ENCODE data around the gene NKAP. TPM values are rescaled to one million over a fixed set of nuclear protein-coding genes. Genes with fewer than 3 reads are reported as not detected.
A peak's percentile ranks its signal among the peaks of the same experiment; 100 is the strongest.
"Not testable (repeated sequence)": the region's sequence is repeated elsewhere in the genome, so short reads cannot be mapped to it uniquely, and the experiment has no call there.

The NKAP gene
- total RNA-seq: 8.0 TPM

DNA sequence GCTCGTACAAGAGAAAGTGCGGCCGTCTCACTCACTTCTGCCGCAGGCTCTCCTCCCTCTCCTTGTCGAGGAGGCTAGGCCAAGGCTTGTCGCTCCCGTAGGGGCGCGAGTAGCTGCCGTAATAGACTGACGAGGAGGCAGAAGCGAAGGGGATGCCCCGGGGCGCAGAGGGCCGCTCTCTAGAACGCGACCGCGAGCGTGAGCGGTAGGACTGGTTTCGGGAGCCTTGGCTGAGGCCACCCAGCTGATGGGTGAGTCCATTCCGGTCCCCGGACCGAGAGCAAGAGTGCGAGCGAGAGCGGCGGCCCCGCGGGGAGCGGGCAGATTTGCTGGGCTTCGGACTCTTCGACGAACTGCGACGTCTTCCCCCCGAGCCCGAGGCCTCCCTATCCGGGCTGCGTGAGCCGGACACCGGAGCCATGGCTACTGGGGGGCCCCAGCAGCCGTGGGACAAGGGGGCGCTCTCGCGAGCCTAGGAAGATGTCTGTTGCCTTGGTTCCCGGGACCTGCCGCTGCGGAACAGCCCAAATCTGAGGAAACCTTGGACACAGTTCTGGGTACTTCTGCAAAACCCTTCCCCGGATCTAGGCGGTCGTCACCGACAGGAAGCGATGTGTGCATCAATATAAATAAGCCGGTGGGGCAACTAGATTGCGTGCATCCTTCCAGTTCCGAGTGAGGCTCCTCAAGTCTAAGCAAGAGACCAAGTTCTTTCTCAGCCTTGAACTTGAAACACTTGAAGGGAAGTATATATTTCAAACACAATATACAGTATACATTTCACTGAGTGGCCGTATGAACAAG, at the start of gene NKAP:
TSS of gene NKAP (minus strand) at position 567 of the 804 bp plus-strand sequence. CDS start at position 421, 146 bp downstream.
- peak; percentile 86 for DNase-seq (ENCODE audit: low spot score)

DNA sequence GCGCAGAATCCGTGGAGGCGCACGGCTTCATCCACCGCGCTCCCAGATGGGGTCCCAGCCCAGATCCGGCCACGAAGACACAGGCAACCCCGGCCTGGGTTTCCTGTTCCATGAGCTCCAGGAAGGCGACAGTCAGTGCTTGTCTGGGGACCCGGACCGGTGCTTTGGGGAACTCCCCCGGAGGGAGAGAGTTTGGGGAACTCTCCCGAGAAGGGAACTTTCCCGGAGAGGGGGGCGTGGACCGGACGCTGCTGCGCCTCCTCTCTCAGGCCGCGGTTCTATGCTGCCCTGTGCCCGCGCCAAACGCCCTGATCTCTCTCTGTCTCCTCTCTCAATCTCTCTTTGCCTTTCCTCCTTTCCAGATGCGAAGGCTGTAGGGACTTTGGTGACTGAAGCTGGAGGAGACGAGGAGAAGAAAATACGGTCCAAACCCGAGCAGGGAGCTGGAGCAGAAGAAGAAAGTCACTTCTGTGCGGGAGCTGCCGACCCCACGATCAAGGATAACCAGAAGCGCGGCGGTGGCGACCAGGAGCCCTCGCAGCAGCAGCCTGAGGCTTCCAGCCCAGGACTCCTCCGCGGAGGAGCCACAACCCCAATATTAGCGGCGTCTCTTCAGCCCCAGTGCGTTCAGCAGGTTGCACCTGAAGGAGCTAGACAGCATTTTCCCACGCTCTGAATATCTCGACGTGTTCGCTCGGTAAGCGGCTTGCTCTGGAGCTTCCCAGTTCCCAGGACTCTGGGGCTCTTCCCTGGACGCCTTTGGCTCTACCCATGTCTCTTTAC, 47.6 kb upstream of the NKAP start:
- peak; percentile 41 for DNase-seq (ENCODE audit: low spot score)

DNA sequence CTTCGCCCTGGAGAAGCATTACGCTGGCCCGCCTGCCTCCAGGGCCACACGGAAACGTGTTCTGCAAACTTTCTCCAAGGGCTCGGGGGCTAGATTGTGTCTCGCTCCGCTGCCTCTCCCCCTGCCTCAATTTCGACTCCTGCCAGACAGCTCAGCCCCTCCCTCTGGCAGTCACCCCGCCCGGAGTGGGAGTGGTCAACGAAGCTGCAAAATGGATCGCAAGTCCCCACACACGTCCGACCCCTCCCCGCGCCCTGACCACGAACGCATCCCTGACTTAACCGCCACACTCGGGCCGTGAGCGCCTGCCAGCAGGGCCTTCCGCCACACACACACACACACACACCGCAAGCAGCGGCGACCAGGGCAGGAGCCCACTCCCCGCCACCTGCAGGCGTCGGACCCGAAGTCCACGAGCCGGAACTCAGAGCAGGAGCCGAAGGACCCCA, 47.0 kb upstream of the NKAP start:
- DNase-seq (ENCODE audit: low spot score): peak; percentile 36

DNA sequence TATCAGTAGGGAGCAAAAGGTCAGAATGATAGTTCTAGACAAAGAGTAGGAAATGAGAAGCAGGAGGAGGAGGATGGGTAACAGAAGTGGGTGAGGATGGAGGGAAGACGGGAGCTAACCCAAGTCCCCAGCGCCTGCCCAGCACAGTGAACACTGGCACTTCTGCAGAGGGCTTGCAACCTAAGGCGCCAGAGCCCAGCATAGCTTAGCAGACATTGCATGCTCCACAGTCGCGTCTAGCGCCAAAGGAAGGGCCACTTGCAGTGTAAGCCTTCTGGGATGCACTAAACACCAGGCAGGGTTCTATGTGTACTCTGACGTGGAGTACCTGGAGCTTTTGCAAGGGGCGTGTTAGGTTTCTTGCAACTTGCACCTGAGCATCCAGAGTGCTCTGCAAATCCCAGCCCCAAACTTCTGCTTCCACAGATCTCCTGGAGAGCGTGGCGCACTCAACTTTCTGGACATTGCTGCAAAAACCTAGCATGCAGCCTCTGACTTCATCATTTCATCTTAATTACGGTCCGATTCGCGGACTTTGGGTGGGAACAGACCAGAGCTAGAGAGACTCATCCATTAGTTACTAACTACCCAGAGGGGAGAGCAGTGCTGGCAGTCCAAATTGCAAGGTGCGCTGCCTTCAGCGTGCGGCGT, 46.5 kb upstream of the NKAP start:
- peak; percentile 12 for DNase-seq (ENCODE audit: low spot score)

DNA sequence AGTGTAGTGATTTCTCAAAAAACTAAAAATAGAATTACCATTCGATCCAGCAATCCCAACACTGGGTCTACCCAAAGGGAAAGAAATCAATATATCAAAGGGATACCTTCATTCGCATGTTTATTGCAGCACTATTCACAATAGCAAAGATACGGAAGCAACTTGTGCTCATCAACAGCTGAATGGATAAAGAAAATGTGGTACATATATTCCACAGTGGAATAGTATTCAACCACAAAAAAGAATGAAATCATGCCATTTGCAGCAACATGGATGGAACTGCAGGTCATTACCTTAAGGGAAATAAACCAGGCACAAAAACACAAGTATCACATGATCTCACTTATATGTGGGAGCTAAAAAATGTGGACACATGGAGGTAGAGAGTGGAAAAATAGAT, 42.7 kb upstream of the NKAP start:
- no peak for DNase-seq (ENCODE audit: low spot score)

DNA sequence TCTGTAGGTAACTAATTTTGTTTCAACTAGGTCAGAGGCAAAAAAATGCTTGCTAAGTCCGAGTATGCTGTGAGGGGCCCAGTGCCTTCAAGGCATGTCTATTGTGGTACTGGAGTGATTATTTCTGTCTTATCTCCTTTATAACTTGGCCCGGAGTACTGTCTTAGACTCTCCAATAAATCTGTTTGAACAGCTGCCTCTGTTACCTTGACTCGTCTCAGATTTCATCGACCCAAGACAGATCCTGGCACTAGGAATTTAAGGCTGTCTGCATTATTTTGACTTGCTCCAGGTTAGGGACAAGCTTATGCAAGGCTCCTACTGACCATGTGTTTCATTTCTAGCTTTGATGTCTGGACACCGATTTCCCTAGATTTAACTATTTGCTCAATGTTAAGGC, 41.1 kb upstream of the NKAP start:
- DNase-seq (ENCODE audit: low spot score): no peak

DNA sequence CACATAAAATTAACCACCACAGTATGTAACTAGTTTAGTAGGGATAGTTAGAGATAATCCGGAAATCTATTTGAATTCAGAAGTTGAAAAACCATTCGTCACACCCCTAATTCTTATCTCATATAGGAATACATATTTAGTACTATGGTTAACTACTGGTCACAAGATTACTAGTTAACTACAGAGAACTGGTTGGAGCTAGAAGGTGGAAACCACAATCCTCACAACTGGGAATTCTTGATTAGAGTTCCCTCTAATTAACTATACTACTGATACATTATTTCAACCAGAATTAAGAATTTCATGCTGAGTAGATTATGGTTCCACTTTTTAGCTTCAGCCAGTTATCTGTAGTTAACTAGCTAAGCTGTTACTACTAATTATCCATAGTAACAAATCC, 39.9 kb upstream of the NKAP start:
- DNase-seq (ENCODE audit: low spot score): no peak

- no peak for DNase-seq (ENCODE audit: low spot score)
Measured at GRCh38 chrX:119982145-119982544, 38.6 kb upstream of the NKAP start.

- DNase-seq (ENCODE audit: low spot score): no peak
Measured at GRCh38 chrX:119981286-119982070, 37.9 kb upstream of the NKAP start.

GRCh38 chrX:119977172-119977571, 33.6 kb upstream of the NKAP start:
- not testable (repeated sequence) for DNase-seq (ENCODE audit: low spot score)

DNA sequence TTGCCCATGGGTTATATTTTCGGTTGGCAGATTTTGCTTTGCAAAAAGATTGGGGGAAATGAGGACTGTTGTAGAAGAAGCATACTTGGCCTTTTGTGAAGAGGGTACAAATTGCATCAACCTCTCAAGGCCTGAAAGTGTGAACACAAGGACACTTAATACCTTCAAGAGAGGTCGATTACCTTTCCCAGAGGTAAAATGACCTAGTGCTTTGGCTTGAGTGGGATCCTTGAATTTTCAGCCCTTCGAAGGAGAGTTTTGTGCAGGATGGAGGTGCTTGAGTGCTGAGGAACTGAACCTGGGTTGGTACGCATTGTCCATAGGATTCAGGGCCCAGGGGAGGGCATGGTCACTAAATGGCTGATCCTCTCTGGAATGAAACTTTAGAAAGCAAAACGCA, 27.6 kb upstream of the NKAP start:
- DNase-seq (ENCODE audit: low spot score): no peak

DNA sequence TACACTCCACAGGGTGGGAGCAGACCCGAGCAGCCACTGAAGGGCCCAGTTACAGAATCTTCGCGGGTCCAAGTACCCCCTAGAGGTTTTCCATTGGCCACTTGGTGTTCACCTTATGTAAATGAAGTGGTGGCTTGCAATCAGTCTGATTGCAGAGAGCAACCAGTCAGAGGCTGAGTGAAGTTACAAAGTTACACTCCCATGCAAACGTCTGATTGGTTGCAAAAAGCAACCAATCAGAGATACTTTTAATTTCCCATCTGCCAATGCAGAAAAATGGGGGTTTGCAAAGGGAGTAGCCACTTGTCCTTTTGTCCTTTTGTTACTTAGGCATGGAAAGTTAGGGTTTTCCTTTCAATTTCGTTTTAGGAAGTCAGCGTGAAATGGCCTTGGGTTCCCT, 27.0 kb upstream of the NKAP start:
- no peak for DNase-seq (ENCODE audit: low spot score)

- DNase-seq (ENCODE audit: low spot score): not testable (repeated sequence)
Measured at GRCh38 chrX:119966837-119967236, 23.3 kb upstream of the NKAP start.

DNA sequence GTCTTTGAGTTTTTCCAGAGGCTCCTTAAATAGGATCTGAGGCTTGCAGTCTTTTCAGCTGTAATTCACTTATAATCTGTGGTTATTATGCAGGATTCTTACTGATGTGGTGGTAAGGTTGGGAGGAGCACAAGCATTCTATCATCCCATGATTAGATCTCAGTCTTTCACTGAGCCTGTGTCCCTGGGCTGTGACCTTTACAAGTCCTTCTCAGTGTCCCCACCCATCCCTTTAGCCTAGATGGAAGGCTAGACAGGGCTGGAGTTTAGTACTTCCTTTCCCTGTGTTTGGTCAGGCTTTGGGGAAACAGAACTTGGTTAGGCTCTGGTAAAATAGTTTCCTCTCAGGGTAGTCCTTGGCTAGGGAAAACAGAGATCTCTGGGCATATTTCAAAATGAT, 17.1 kb upstream of the NKAP start:
- no peak for DNase-seq (ENCODE audit: low spot score)

GRCh38 chrX:119955807-119956570, 12.4 kb upstream of the NKAP start:
- not testable (repeated sequence) for DNase-seq (ENCODE audit: low spot score)

DNA sequence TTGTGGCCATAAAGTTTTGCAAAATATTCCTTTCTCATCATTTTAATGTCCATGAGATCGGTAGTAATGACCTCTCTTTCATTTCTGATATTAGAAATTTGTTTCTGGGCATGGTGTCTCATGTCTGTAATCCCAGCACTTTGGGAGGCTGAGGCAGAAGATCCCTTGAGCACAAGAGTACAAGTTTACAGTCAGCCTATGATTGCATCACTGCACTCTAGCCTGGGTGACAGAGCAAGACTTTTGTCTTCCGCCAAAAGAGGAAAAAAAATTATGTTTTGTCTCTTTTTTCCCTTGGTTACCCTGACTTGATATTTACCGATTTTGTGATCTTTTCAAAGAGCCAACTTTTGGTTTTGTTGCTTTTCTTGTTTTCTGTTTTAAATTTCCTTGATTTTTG, 10.8 kb upstream of the NKAP start:
- no peak for DNase-seq (ENCODE audit: low spot score)

GRCh38 chrX:119948381-119948780, 4.8 kb upstream of the NKAP start:
- no peak for DNase-seq (ENCODE audit: low spot score)

- no peak for DNase-seq (ENCODE audit: low spot score)
Measured at GRCh38 chrX:119945481-119945880, 1.9 kb upstream of the NKAP start.

DNA sequence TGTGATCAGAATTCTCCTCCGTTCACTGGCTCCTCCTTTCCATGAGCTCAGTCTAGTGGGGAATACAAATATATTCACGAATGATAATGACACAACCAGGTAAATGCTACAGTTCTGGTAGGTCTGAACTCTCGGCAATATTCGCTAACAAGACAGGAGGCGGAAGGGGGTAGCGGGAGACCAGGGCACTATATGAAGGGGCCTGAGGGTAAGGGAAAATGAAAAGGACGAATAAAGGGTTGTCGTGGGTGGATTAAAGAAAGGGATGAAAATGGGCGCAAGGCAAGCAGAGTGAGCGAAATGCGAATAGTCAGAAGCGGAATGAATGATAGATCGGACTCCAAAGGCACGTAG, 743 bp downstream of the NKAP start:
- no peak for DNase-seq (ENCODE audit: low spot score)

GRCh38 chrX:119942173-119942819, 1.3 kb downstream of the NKAP start:
- no peak for DNase-seq (ENCODE audit: low spot score)

DNA sequence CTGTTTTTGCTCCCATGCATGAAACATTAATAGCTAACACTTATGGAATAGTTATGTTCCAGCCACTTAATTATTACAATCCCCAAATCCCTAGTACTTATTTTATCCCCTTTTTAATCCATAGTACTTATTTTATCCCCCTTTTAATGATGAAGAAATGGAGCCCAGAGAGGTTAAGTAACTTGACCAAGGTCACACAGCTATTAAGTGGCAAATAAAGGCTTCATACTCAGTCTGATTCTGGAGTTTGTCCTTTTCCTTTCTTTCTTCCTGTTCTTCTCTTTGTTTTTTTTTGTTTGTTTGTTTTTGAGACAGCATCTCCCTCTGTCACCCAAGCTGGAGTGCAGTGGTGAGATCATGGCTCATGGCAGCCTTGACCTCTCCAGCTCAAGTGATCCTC, 2.2 kb downstream of the NKAP start:
- no peak for DNase-seq (ENCODE audit: low spot score)
